CD4-positive, alpha-beta memory T cell (primary cell): ENCODE data around the gene ZNF490. TPM values are rescaled to one million over a fixed set of nuclear protein-coding genes. Genes with fewer than 3 reads are reported as not detected.
"Not testable (repeated sequence)": the region's sequence is repeated elsewhere in the genome, so short reads cannot be mapped to it uniquely, and the experiment has no call there.

Source experiments
- CTCF ChIA-PET: fragments of 350-600 bp; sonication (Branson Sonifier 250); formaldehyde crosslinking; loops from one replicate; lab custom pipeline; 2021; ENCODE audit warnings: inconsistent platforms; ENCODE audit not compliant: partially characterized antibody; lab: Charles Lee
- POLR2A ChIA-PET: fragments of 350-600 bp; sonication (Branson Sonifier 250); formaldehyde crosslinking; loops from one replicate; lab custom pipeline; 2021; ENCODE audit not compliant: partially characterized antibody; lab: Charles Lee
- DNase-seq, 5 donors: peaks; one replicate each; pipeline versions ENCODE4 v3.0.0 to v3.0.0-alpha.2; 2020 to 2022; ENCODE audit warnings: mixed read lengths in 1 of 5
- H3K27ac ChIP-seq: one replicate; pipeline ENCODE4 v1.7.0; 2013; ENCODE audit warnings: low read depth, low read length
- H3K27me3 ChIP-seq: 2 replicates; pipeline ENCODE4 v1.7.0; 2013; ENCODE audit warnings: mild to moderate bottlenecking, low read length, moderate library complexity; ENCODE audit not compliant: insufficient read depth
- H3K36me3 ChIP-seq: 2 replicates; pipeline ENCODE4 v1.7.0; 2013; ENCODE audit warnings: mild to moderate bottlenecking, low read length, moderate library complexity; ENCODE audit not compliant: insufficient read depth
- H3K4me1 ChIP-seq: 2 replicates; pipeline ENCODE4 v1.7.0; 2013; ENCODE audit warnings: mild to moderate bottlenecking, low read length, moderate library complexity; ENCODE audit not compliant: insufficient read depth
- H3K4me3 ChIP-seq, 2 donors: one replicate each; pipeline ENCODE4 v1.7.0; 2013; ENCODE audit warnings: low read length in 2 of 2, mild to moderate bottlenecking in 1 of 2
- H3K9me3 ChIP-seq, 2 donors: one replicate each; pipeline ENCODE4 v1.7.0; 2013; ENCODE audit warnings: low read length in 2 of 2, control low read depth in 1 of 2; ENCODE audit not compliant: control insufficient read depth in 1 of 2
- H3K27ac Mint-ChIP-seq, 7 donors: one replicate each; pipeline ENCODE4 v1.8.0; 2020 to 2021; ENCODE audit warnings: mixed read lengths in 7 of 7, mild to moderate bottlenecking in 6 of 7, inconsistent platforms in 3 of 7, moderate library complexity in 3 of 7
- H3K27me3 Mint-ChIP-seq, 2 donors: one replicate each; pipeline ENCODE4 v1.8.0; 2020 to 2021; ENCODE audit warnings: mixed read lengths in 2 of 2
- H3K36me3 Mint-ChIP-seq, 2 donors: one replicate each; pipeline ENCODE4 v1.8.0; 2020 to 2021; ENCODE audit warnings: mixed read lengths in 2 of 2, inconsistent platforms in 1 of 2, mild to moderate bottlenecking in 1 of 2
- H3K4me1 Mint-ChIP-seq, 4 donors: one replicate each; pipeline ENCODE4 v1.8.0; 2020 to 2021; ENCODE audit warnings: mixed read lengths in 4 of 4, mild to moderate bottlenecking in 1 of 4
- H3K4me3 Mint-ChIP-seq, 8 donors: one replicate each; pipeline ENCODE4 v1.8.0; 2020 to 2021; ENCODE audit warnings: mixed read lengths in 8 of 8, mild to moderate bottlenecking in 7 of 8, moderate library complexity in 6 of 8, inconsistent platforms in 3 of 8
- H3K9me3 Mint-ChIP-seq, 8 donors: one replicate each; pipeline ENCODE4 v1.8.0; 2020 to 2021; ENCODE audit warnings: mixed read lengths in 8 of 8, mild to moderate bottlenecking in 5 of 8, inconsistent platforms in 3 of 8, moderate library complexity in 1 of 8
- intact Hi-C: fragments of 100-400 bp; cut with micrococcal nuclease; formaldehyde crosslinking; loops from one replicate; pipeline ENCODE4 v1.15.1; 2023
- polyA plus RNA-seq, 2 donors: library from polyadenylated mRNA; unstranded; fragments of 300-500 nt; fragmentation: Illumina TruSeq; gene quantifications; one replicate each; pipeline ENCODE4 v1.2.3, GENCODE V29; 2021
- total RNA-seq, 2 experiments: library from RNA; stranded (reverse); gene quantifications; one replicate each; pipeline ENCODE4 v1.2.3, GENCODE V29; 2021

Gene ZNF490
- total and polyA plus RNA-seq, 4 experiments from 2014 or later: 2.2 to 11.8 (median 7.5) TPM

GRCh38 chr19:12623361-12624031 is 12.9 kb upstream of the ZNF490 start:
- peak overlapping the region in 2 of 7 donors; percentile 23 to 48 for H3K27ac Mint-ChIP-seq
- Histone ChIP-seq H3K36me3 (peaks cover 18% of the 10 kb centered on the region), H3K4me1 (peaks cover 12% of the 10 kb centered on the region), H3K9me3 (peaks cover 3 to 4% of the 10 kb centered on the region in 2 donors), H3K4me3 (no peak overlapping the region), H3K27ac (no peak overlapping the region), H3K27me3 (no peaks in the 10 kb centered on the region)
- no peaks in the 10 kb centered on the region for H3K27me3 Mint-ChIP-seq
- DNase-seq: no peak
- peaks cover 29 to 36% of the 10 kb centered on the region in 2 donors for H3K36me3 Mint-ChIP-seq
- peaks cover 0 to 9% (median 3%) of the 10 kb centered on the region in 8 donors for H3K9me3 Mint-ChIP-seq
- peaks cover 9 to 16% (median 15%) of the 10 kb centered on the region in 4 donors for H3K4me1 Mint-ChIP-seq
- intact Hi-C loops: no loop called here
- ChIA-PET POLR2A (interaction anchor here (1.1 kb wide), 1 partner anchor 9 kb away, joined by 3 read pairs; no protein-coding TSS in a partner anchor), CTCF (interaction anchor here (1.2 kb wide), 1 partner anchor 16 kb away, joined by 7 read pairs; no protein-coding TSS in a partner anchor)
- H3K4me3 Mint-ChIP-seq: no peak overlapping the region

GRCh38 chr19:12621253-12622024 is 10.8 kb upstream of the ZNF490 start:
- H3K4me3 ChIP-seq, intact Hi-C loops, H3K27ac ChIP-seq, H3K9me3 ChIP-seq, H3K4me3 Mint-ChIP-seq, H3K27me3 ChIP-seq, H3K9me3 Mint-ChIP-seq, H3K27me3 Mint-ChIP-seq, DNase-seq, POLR2A ChIA-PET, H3K36me3 ChIP-seq: not testable (repeated sequence)
- CTCF ChIA-PET: interaction anchor here (1.2 kb wide), 1 partner anchor 18 kb away, joined by 5 read pairs; no protein-coding TSS in a partner anchor
- Mint-ChIP-seq H3K4me1 (peaks cover 11 to 25% (median 19%) of the 10 kb centered on the region in 4 donors), H3K36me3 (peaks cover 16 to 19% of the 10 kb centered on the region in 2 donors), H3K27ac (peak overlapping the region in 3 of 7 donors; percentile 22 to 48 (median 27))
- peaks cover 25% of the 10 kb centered on the region for H3K4me1 ChIP-seq

GRCh38 chr19:12617646-12618045 is 7.0 kb upstream of the ZNF490 start:
- Histone ChIP-seq H3K4me3 (no peak overlapping the region), H3K9me3 (no peaks in the 10 kb centered on the region), H3K36me3 (no peaks in the 10 kb centered on the region), H3K4me1 (peaks cover 62% of the 10 kb centered on the region), H3K27me3 (no peaks in the 10 kb centered on the region), H3K27ac (no peak overlapping the region)
- ChIA-PET POLR2A (no interaction called here), CTCF (interaction anchor here (0.6 to 1.4 kb wide), 3 partner anchors 14 to 1781 kb away, joined by 3 read pairs; partner anchors contain the start of gene TMED1)
- no peak overlapping the region for H3K27ac Mint-ChIP-seq
- intact Hi-C loops: no loop called here
- peaks cover 9 to 20% of the 10 kb centered on the region in 2 donors for H3K36me3 Mint-ChIP-seq
- no peak overlapping the region for H3K4me3 Mint-ChIP-seq
- no peaks in the 10 kb centered on the region for H3K27me3 Mint-ChIP-seq
- no peak for DNase-seq
- peaks cover 29 to 58% (median 41%) of the 10 kb centered on the region in 4 donors for H3K4me1 Mint-ChIP-seq
- no peaks in the 10 kb centered on the region for H3K9me3 Mint-ChIP-seq

- H3K9me3 ChIP-seq: no peaks in the 10 kb centered on the region
- H3K4me3 ChIP-seq: peak overlapping the region; percentile 89 to 100
- Mint-ChIP-seq H3K4me3 (peak overlapping the region; percentile 99 to 100 (median 100)), H3K9me3 (no peaks in the 10 kb centered on the region), H3K4me1 (peaks cover 26 to 65% (median 40%) of the 10 kb centered on the region in 4 donors), H3K36me3 (peaks cover 9 to 22% of the 10 kb centered on the region in 2 donors), H3K27ac (peak overlapping the region; percentile 93 to 100 (median 100)), H3K27me3 (no peaks in the 10 kb centered on the region)
- no peaks in the 10 kb centered on the region for H3K36me3 ChIP-seq
- intact Hi-C loops: loop anchor here (2.0 to 5.0 kb wide), 3 partner anchors 55 to 114 kb away; partner anchors contain the start of genes DHPS, MAN2B1 and WDR83
- peak overlapping the region; percentile 88 for H3K27ac ChIP-seq
- H3K4me1 ChIP-seq: peaks cover 63% of the 10 kb centered on the region
- POLR2A ChIA-PET: interaction anchor here (0.9 to 2.6 kb wide), 10 partner anchors 10 to 122 kb away, joined by 3 to 15 read pairs (median 5); partner anchors contain the start of genes DHPS, MAN2B1, WDR83 and ZNF564
- CTCF ChIA-PET: interaction anchor here (0.7 to 1.5 kb wide), 4 partner anchors 29 to 70 kb away, joined by 3 to 6 read pairs (median 4); partner anchors contain the start of gene DHPS
- no peaks in the 10 kb centered on the region for H3K27me3 ChIP-seq
- no peak for DNase-seq
Observed at GRCh38 chr19:12611361-12611699, 717 bp upstream of the ZNF490 start.

GRCh38 chr19:12607631-12608030 is 3.0 kb downstream of the ZNF490 start:
- H3K4me3 ChIP-seq: no peak overlapping the region
- Mint-ChIP-seq H3K27ac (no peak overlapping the region), H3K27me3 (no peaks in the 10 kb centered on the region), H3K4me3 (no peak overlapping the region), H3K36me3 (peaks cover 0 to 15% of the 10 kb centered on the region in 2 donors), H3K9me3 (no peaks in the 10 kb centered on the region), H3K4me1 (peaks cover 12 to 43% (median 27%) of the 10 kb centered on the region in 4 donors)
- intact Hi-C loops: no loop called here
- H3K4me1 ChIP-seq: peaks cover 43% of the 10 kb centered on the region
- no peak overlapping the region for H3K27ac ChIP-seq
- ChIA-PET POLR2A (no interaction called here), CTCF (interaction anchor here (1.1 kb wide), 1 partner anchor 32 kb away, joined by 3 read pairs; no protein-coding TSS in a partner anchor)
- DNase-seq: no peak
- no peaks in the 10 kb centered on the region for H3K9me3 ChIP-seq
- H3K27me3 ChIP-seq: no peaks in the 10 kb centered on the region
- H3K36me3 ChIP-seq: no peaks in the 10 kb centered on the region

GRCh38 chr19:12606796-12607195 is 3.8 kb downstream of the ZNF490 start:
- POLR2A ChIA-PET: no interaction called here
- H3K27ac Mint-ChIP-seq: peak overlapping the region in 1 of 7 donors; percentile 24
- Histone ChIP-seq H3K27ac (no peak overlapping the region), H3K4me1 (peaks cover 35% of the 10 kb centered on the region), H3K27me3 (no peaks in the 10 kb centered on the region), H3K4me3 (no peak overlapping the region), H3K9me3 (no peaks in the 10 kb centered on the region), H3K36me3 (no peaks in the 10 kb centered on the region)
- H3K4me1 Mint-ChIP-seq: peaks cover 12 to 41% (median 25%) of the 10 kb centered on the region in 4 donors
- intact Hi-C loops: no loop called here
- peaks cover 3 to 17% of the 10 kb centered on the region in 2 donors for H3K36me3 Mint-ChIP-seq
- H3K27me3 Mint-ChIP-seq: no peaks in the 10 kb centered on the region
- CTCF ChIA-PET: interaction anchor here (0.5 to 1.1 kb wide), 2 partner anchors 33 to 65 kb away, joined by 3 read pairs; no protein-coding TSS in a partner anchor
- no peak overlapping the region for H3K4me3 Mint-ChIP-seq
- H3K9me3 Mint-ChIP-seq: no peaks in the 10 kb centered on the region
- no peak for DNase-seq
